HuH-7.5 (cell line): ENCODE results near the gene ADGRV1.
"Not testable (repeated sequence)": the region's sequence is repeated elsewhere in the genome, so short reads cannot be mapped to it uniquely, and the experiment has no call there.

ENCODE experiments used
- DNase-seq: peaks from one replicate; pipeline ENCODE4 v3.0.0; 2011; ENCODE audit warnings: low spot score

The ADGRV1 gene

GRCh38 chr5:91030521-91031401 lies 472.2 kb downstream of the ADGRV1 start:
- no peak for DNase-seq

GRCh38 chr5:91031402-91031752 lies 472.8 kb downstream of the ADGRV1 start:
- DNase-seq, result no peak

- DNase-seq, result no peak
These were observed 473.5 kb downstream of the ADGRV1 start for GRCh38 chr5:91032125-91032524.

GRCh38 chr5:91033370-91033769 lies 474.8 kb downstream of the ADGRV1 start:
- DNase-seq, result no peak

- no peak for DNase-seq
These were observed 479.7 kb downstream of the ADGRV1 start for GRCh38 chr5:91038180-91038808.

- DNase-seq, result not testable (repeated sequence)
These were observed 482.5 kb downstream of the ADGRV1 start for GRCh38 chr5:91041132-91041531.

- no peak for DNase-seq
These were observed 483.8 kb downstream of the ADGRV1 start for GRCh38 chr5:91042247-91042935.

- no peak for DNase-seq
These were observed 484.3 kb downstream of the ADGRV1 start for GRCh38 chr5:91042936-91043255.

GRCh38 chr5:91048073-91048472 lies 489.5 kb downstream of the ADGRV1 start:
- DNase-seq, result no peak

GRCh38 chr5:91049112-91049511 lies 490.5 kb downstream of the ADGRV1 start:
- no peak for DNase-seq

- no peak for DNase-seq
These were observed 491.2 kb downstream of the ADGRV1 start for GRCh38 chr5:91049800-91050199.

GRCh38 chr5:91052411-91052810 lies 493.8 kb downstream of the ADGRV1 start:
- DNase-seq, result not testable (repeated sequence)

GRCh38 chr5:91052977-91053740 lies 494.6 kb downstream of the ADGRV1 start:
- DNase-seq, result no peak

GRCh38 chr5:91053741-91054025 lies 495.1 kb downstream of the ADGRV1 start:
- no peak for DNase-seq

GRCh38 chr5:91058155-91058554 lies 499.6 kb downstream of the ADGRV1 start:
- DNase-seq, result no peak

- DNase-seq, result no peak
These were observed 500.0 kb downstream of the ADGRV1 start for GRCh38 chr5:91058575-91058974.

GRCh38 chr5:91059409-91059808 lies 500.8 kb downstream of the ADGRV1 start:
- no peak for DNase-seq

GRCh38 chr5:91061094-91061493 lies 502.5 kb downstream of the ADGRV1 start:
- no peak for DNase-seq

GRCh38 chr5:91061946-91062562 lies 503.5 kb downstream of the ADGRV1 start:
- DNase-seq, result no peak

- DNase-seq, result not testable (repeated sequence)
These were observed 504.6 kb downstream of the ADGRV1 start for GRCh38 chr5:91063098-91063690.

GRCh38 chr5:91065496-91065895 lies 506.9 kb downstream of the ADGRV1 start:
- no peak for DNase-seq

GRCh38 chr5:91069364-91069763 lies 510.8 kb downstream of the ADGRV1 start:
- no peak for DNase-seq
